GM12865 (cell line): ENCODE results near the gene ZBED6.
A peak's percentile ranks its signal among the peaks of the same experiment; 100 is the strongest.

Source experiments
- DNase-seq: peaks from one replicate; pipeline ENCODE4 v3.0.0; 2010; ENCODE audit warnings: low read depth
- H3K4me3 ChIP-seq: 2 replicates; pipeline ENCODE4 v1.5.1; 2011; ENCODE audit warnings: mild to moderate bottlenecking, low read depth, low read length, control low read depth
- TF ChIP-seq, protein P1 (sequence below): IDR thresholded peaks from 2 replicates; pipeline ENCODE4 v1.5.1; 2011; ENCODE audit warnings: low read length, control low read depth, low read depth, inconsistent platforms; ENCODE audit not compliant: insufficient read depth; ENCODE audit errors: missing control alignments

ZBED6 gene

DNA sequence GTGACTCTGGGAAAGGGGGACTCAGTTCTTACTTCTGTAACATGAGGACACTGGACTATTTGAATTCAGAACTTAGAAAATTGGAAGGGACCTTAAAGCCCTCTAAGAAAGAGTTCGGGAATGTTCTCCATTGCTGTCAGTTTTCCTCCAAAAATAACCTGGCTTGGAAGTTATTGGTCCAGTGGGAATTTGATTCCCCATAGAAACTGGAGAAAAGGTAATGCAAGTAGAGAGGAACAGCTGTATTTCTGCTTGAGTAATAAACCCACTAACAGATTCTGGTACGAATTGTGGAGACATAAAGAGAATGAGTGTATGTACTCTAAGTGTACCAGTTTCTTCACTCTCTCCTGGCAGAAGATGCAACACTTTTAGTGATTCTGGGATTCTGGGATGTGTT, 1.8 kb downstream of the ZBED6 start:
- DNase-seq: no peak
- peak overlapping the region; percentile 95 for H3K4me3 ChIP-seq
- TF ChIP-seq, protein P1, sequence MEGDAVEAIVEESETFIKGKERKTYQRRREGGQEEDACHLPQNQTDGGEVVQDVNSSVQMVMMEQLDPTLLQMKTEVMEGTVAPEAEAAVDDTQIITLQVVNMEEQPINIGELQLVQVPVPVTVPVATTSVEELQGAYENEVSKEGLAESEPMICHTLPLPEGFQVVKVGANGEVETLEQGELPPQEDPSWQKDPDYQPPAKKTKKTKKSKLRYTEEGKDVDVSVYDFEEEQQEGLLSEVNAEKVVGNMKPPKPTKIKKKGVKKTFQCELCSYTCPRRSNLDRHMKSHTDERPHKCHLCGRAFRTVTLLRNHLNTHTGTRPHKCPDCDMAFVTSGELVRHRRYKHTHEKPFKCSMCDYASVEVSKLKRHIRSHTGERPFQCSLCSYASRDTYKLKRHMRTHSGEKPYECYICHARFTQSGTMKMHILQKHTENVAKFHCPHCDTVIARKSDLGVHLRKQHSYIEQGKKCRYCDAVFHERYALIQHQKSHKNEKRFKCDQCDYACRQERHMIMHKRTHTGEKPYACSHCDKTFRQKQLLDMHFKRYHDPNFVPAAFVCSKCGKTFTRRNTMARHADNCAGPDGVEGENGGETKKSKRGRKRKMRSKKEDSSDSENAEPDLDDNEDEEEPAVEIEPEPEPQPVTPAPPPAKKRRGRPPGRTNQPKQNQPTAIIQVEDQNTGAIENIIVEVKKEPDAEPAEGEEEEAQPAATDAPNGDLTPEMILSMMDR: no peak

DNA sequence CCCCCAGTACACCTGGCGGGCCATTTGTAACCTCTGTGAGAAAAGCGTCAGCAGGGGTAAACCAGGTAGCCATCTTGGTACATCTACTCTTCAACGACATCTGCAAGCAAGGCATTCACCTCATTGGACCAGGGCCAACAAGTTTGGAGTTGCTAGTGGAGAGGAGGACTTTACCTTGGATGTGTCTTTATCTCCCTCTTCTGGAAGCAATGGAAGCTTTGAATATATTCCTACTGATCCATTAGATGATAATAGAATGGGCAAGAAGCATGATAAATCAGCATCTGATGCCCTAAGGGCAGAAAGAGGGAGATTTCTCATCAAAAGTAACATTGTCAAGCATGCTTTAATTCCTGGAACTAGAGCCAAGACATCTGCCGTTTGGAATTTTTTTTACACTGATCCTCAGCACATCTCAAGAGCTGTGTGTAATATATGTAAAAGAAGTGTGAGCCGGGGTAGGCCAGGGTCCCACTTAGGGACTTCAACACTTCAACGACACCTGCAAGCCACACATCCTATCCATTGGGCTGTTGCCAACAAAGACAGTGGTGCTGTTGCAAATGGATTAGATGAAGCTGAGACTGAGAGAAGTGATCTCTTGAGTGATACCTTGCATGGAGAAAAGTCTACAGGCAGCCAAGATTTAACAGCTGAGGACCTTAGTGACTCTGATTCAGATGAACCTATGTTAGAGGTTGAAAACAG, 2.7 kb downstream of the ZBED6 start:
- no peak overlapping the region for H3K4me3 ChIP-seq
- DNase-seq: no peak
- TF ChIP-seq, protein P1: no peak

DNA sequence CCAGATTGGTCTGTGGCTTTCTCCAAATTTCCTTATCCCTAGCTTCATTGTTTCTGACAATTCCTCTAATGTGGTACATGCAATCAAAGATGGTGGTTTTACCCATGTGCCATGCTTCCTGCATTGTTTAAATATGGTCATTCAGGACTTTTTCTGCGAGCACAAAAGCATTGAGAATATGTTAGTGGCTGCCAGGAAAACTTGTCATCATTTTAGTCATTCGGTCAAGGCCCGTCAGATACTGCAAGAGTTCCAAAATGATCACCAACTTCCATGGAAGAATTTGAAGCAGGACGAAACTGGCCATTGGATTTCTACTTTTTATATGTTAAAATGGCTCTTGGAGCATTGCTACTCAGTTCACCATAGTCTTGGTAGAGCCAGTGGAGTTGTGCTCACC, 3.7 kb downstream of the ZBED6 start:
- no peak for DNase-seq
- TF ChIP-seq, protein P1: no peak
- no peak overlapping the region for H3K4me3 ChIP-seq

DNA sequence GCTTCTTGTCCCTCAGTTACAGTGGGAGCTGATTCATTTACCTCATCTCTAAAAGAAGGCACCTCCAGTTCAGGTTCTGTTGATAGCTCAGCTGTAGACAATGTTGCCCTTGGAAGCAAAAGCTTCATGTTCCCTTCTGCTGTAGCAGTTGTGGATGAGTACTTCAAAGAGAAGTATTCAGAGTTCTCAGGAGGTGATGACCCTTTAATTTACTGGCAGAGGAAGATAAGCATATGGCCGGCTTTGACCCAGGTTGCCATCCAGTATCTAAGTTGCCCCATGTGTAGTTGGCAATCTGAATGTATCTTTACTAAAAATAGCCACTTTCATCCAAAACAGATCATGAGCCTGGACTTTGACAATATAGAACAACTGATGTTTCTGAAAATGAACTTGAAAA, 4.5 kb downstream of the ZBED6 start:
- TF ChIP-seq, protein P1: no peak

DNA sequence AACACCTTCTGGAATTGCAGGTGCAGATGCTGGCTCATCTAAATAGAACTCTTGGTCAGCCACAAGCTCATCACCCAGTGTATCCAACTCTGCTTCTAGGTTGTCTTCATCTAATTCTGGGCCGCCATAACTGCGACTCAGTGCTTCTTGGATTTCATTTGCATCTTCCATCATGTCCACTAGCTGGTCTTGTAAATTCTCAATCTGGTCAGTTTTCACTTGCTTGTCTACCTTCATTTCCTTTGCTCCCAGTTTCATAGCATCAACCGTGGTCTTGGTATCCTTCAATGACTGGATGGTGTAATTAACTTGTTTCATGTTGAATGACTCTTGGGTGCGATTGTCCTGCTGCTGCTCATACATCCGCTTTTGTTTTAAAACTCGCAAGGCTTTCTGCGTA, 10.3 kb downstream of the ZBED6 start:
- no peak overlapping the region for H3K4me3 ChIP-seq
- no peak for DNase-seq
- TF ChIP-seq, protein P1: no peak

More for the DNA sequence above, 4.5 kb downstream of the ZBED6 start:
- H3K4me3 ChIP-seq: no peak overlapping the region
- DNase-seq: no peak

DNA sequence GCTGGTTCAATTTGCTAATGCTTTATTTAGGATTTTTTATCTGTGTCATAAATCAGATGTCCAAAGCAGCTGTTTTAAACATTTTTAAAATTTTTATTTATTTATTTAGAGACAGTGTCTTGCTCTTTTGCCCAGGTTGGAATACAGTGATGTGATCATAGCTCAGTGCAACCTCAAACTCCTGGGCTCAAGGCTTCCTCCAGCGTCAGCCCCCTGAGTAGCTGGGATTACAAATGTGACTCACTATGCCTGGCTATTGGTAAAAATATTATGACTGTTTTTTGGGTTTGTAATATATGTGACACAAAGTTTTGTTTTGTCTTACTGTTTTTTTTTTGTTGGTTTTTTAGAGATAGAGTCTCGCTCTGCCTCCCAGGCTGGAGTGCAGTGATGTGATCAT, 11.8 kb downstream of the ZBED6 start:
- TF ChIP-seq, protein P1: no peak
- DNase-seq: no peak
- no peak overlapping the region for H3K4me3 ChIP-seq
